Kidney (tissue), 14 donors: ENCODE data around the gene GRM7. TPM values are rescaled to one million over a fixed set of nuclear protein-coding genes. Genes with fewer than 3 reads are reported as not detected.

Experiments
- DNase-seq, 5 donors: peaks; one replicate each; pipeline ENCODE4 v3.0.0-alpha.2; 2013 to 2020
- FAIRE-seq: peaks from 2 replicates; lab custom pipeline; 2012; peaks lifted over from hg19 to GRCh38; lab: Jason Lieb, UNC
- H3K27ac ChIP-seq, 2 donors: one replicate each; pipeline ENCODE4 v1.7.0; 2013; ENCODE audit warnings: low read depth in 2 of 2, low read length in 2 of 2, inconsistent platforms in 1 of 2
- H3K27me3 ChIP-seq: one replicate; pipeline ENCODE4 v1.7.1; 2013; ENCODE audit warnings: low read length, inconsistent platforms; ENCODE audit not compliant: control insufficient read depth, insufficient read depth
- H3K36me3 ChIP-seq, 3 donors: one replicate each; pipeline versions ENCODE4 v1.7.0 to v1.7.1; 2013; ENCODE audit warnings: low read length in 3 of 3, control low read depth in 1 of 3, inconsistent platforms in 1 of 3; ENCODE audit not compliant: insufficient read depth in 3 of 3, control insufficient read depth in 2 of 3
- H3K4me1 ChIP-seq, 3 donors: one replicate each; pipeline versions ENCODE4 v1.7.0 to v1.7.1; 2013; ENCODE audit warnings: low read length in 3 of 3, inconsistent platforms in 1 of 3, low read depth in 1 of 3; ENCODE audit not compliant: control insufficient read depth in 2 of 3, insufficient read depth in 2 of 3
- H3K4me3 ChIP-seq, 3 donors: one replicate each; pipeline versions ENCODE4 v1.7.0 to v1.8.1; 2013; ENCODE audit warnings: low read length in 3 of 3, control low read depth in 1 of 3, inconsistent platforms in 1 of 3
- H3K9ac ChIP-seq, 3 donors: one replicate each; pipeline versions ENCODE4 v1.7.0 to v1.7.1; 2013; ENCODE audit warnings: low read length in 3 of 3, control low read depth in 1 of 3, inconsistent platforms in 1 of 3
- H3K9me3 ChIP-seq, 3 donors: one replicate each; pipeline versions ENCODE4 v1.7.0 to v1.7.1; 2013; ENCODE audit warnings: low read length in 3 of 3, control low read depth in 1 of 3, inconsistent platforms in 1 of 3; ENCODE audit not compliant: control insufficient read depth in 2 of 3, insufficient read depth in 1 of 3
- CTCF ChIP-seq: IDR thresholded peaks from 3 replicates; pipeline ENCODE4 v1.5.1; 2012; ENCODE audit warnings: mild to moderate bottlenecking, moderate library complexity, borderline replicate concordance; ENCODE audit not compliant: insufficient read depth; ENCODE audit errors: extremely low read depth
- intact Hi-C: fragments of 100-400 bp; cut with DNase I; formaldehyde crosslinking; loops from one replicate; pipeline ENCODE4 v1.11.1; 2022
- polyA plus RNA-seq: library from polyadenylated mRNA; stranded (reverse); fragments of 350-450 nt; fragmentation: Illumina TruSeq; extraction: RNeasy Lipid Tissue Mini Kit (QIAGEN cat#74804); gene quantifications from one replicate; pipeline ENCODE4 v1.2.3, GENCODE V29; 2014; ENCODE audit warnings: low read depth, low replicate concordance; ENCODE audit not compliant: insufficient read depth
- total RNA-seq: library from RNA; stranded (reverse); fragmentation: NEBNext Ultra II Directional; extraction: Animal tissue kit (Norgen Biotek cat#: 25700); gene quantifications from one replicate; pipeline ENCODE4 v1.2.1, GENCODE V29; 2021
- donor health status: control.
- donor health status: control.
- donor health status: control.
- donor health status: control.
- donor health status: control.
- donor health status: DM: yes; HTN: yes; CAD: no.
- donor health status: Normal renal cell carcinoma (clear cell type).

Gene GRM7
- total and polyA plus RNA-seq, 2 donors from 2014 or later, result 0.16 TPM; not detected in 1

- Histone ChIP-seq H3K9me3 (no peaks in the 10 kb centered on the region), H3K36me3 (no peaks in the 10 kb centered on the region), H3K27me3 (no peaks in the 10 kb centered on the region), H3K9ac (no peak overlapping the region), H3K27ac (no peak overlapping the region), H3K4me1 (no peaks in the 10 kb centered on the region), H3K4me3 (no peak overlapping the region)
- DNase-seq (peak in 2 of 5 donors; percentile 24 to 60), FAIRE-seq (no peak)
- TF ChIP-seq CTCF, result no peak
- intact Hi-C loops, result no loop called here
Observed at GRCh38 chr3:7518456-7518855, 657.5 kb downstream of the GRM7 start.

GRCh38 chr3:7520059-7520458, 659.1 kb downstream of the GRM7 start:
- no peaks in the 10 kb centered on the region for H3K9me3 ChIP-seq
- no peaks in the 10 kb centered on the region for H3K36me3 ChIP-seq
- DNase-seq, result no peak
- no peak for FAIRE-seq
- intact Hi-C loops, result no loop called here
- no peak overlapping the region for H3K4me3 ChIP-seq
- no peak overlapping the region for H3K9ac ChIP-seq
- no peak overlapping the region for H3K27ac ChIP-seq
- H3K27me3 ChIP-seq, result no peaks in the 10 kb centered on the region
- TF ChIP-seq CTCF, result no peak
- no peaks in the 10 kb centered on the region for H3K4me1 ChIP-seq

GRCh38 chr3:7520593-7520992, 659.7 kb downstream of the GRM7 start:
- no peak for DNase-seq
- FAIRE-seq, result no peak

More at GRCh38 chr3:7520593-7520992, 659.7 kb downstream of the GRM7 start:
- intact Hi-C loops, result no loop called here
- no peak overlapping the region for H3K9ac ChIP-seq
- no peaks in the 10 kb centered on the region for H3K27me3 ChIP-seq
- H3K9me3 ChIP-seq, result no peaks in the 10 kb centered on the region
- H3K36me3 ChIP-seq, result no peaks in the 10 kb centered on the region
- no peak overlapping the region for H3K27ac ChIP-seq
- TF ChIP-seq CTCF, result no peak
- no peak overlapping the region for H3K4me3 ChIP-seq
- no peaks in the 10 kb centered on the region for H3K4me1 ChIP-seq
